K562 (cell line): ENCODE measurements around the gene RESF1.

Experiments
- ATF6 ChIP-seq: sonication (generic); formaldehyde crosslinking; IDR thresholded peaks from 2 replicates; pipeline ENCODE4 v1.4.0; 2020; ENCODE audit warnings: mild to moderate bottlenecking, missing genetic modification reagents
- BCLAF1 ChIP-seq, 2 experiments: fragments of 450-650 bp in 1 of 2; IDR thresholded peaks; 2 replicates each; pipeline ENCODE4 v1.6.1; 2011 to 2017; ENCODE audit warnings: low read depth in 2 of 2, antibody characterized with exemption in 1 of 2, borderline replicate concordance in 1 of 2, low read length in 1 of 2, mild to moderate bottlenecking in 1 of 2, mixed read lengths in 1 of 2; ENCODE audit not compliant: control insufficient read depth in 1 of 2
- CTCF ChIP-seq, 3 experiments: IDR thresholded peaks in 2 of 3; conservative IDR thresholded peaks in 1 of 3; 2 replicates each; pipeline ENCODE4 v1.5.1; 2011 to 2012; ENCODE audit warnings: low read length in 3 of 3, mild to moderate bottlenecking in 3 of 3, control low read depth in 2 of 3, improper control_type of control experiment in 1 of 3, inconsistent platforms in 1 of 3, low read depth in 1 of 3, mixed read lengths in 1 of 3, moderate library complexity in 1 of 3; ENCODE audit not compliant: insufficient read depth in 2 of 3
- FOXJ3 ChIP-seq: sonication (generic); formaldehyde crosslinking; IDR thresholded peaks from 2 replicates; pipeline ENCODE4 v1.4.0; 2020; ENCODE audit warnings: mild to moderate bottlenecking, missing genetic modification reagents
- FOXM1 ChIP-seq, 2 experiments: fragments of 450-650 bp in 1 of 2; sonication (generic) in 1 of 2; formaldehyde crosslinking in 1 of 2; IDR thresholded peaks; 2 replicates each; pipeline versions ENCODE4 v1.6.1 to v1.9.0; 2017 to 2022; ENCODE audit warnings: low read depth in 2 of 2, mild to moderate bottlenecking in 2 of 2, missing genetic modification reagents in 1 of 2, moderate library complexity in 1 of 2
- JUND ChIP-seq, 2 experiments: IDR thresholded peaks; 2 replicates in 1 of 2; 3 replicates in 1 of 2; pipeline ENCODE4 v1.6.1; 2011; ENCODE audit warnings: borderline replicate concordance in 2 of 2, low read depth in 2 of 2, low read length in 2 of 2, improper control_type of control experiment in 1 of 2, missing biosample characterization in 1 of 2, missing genetic modification characterization in 1 of 2, missing genetic modification reagents in 1 of 2
- THRA ChIP-seq: fragments of 450-650 bp; IDR thresholded peaks from 2 replicates; pipeline ENCODE4 v1.6.1; 2017; ENCODE audit warnings: mild to moderate bottlenecking, moderate library complexity

- TF ChIP-seq JUND (IDR thresholded peaks at IDR 0.05; ENCODE audit: borderline replicate concordance, low read depth, low read length), result no peak
- no peak for TF ChIP-seq JUND (tag; IDR thresholded peaks at IDR 0.05; ENCODE audit: borderline replicate concordance, low read depth, low read length)
- no peak for TF ChIP-seq CTCF (IDR thresholded peaks at IDR 0.05 in 2 of 3, conservative IDR thresholded peaks at IDR 0.05 in 1 of 3; ENCODE audit: insufficient read depth in 2 of 3, low read depth in 1 of 3, low read length in 3 of 3)
- no peak for TF ChIP-seq ATF6 (CRISPR knock-in tag)
- no peak for TF ChIP-seq FOXJ3 (CRISPR knock-in tag)
- no peak for TF ChIP-seq FOXM1 (IDR thresholded peaks at IDR 0.05; ENCODE audit: low read depth)
- no peak for TF ChIP-seq FOXM1 (CRISPR knock-in tag; IDR thresholded peaks at IDR 0.05; ENCODE audit: low read depth)
- TF ChIP-seq THRA, result no peak
- no peak for TF ChIP-seq BCLAF1 (IDR thresholded peaks at IDR 0.05; ENCODE audit: borderline replicate concordance in 1 of 2, control insufficient read depth in 1 of 2, low read depth in 2 of 2, low read length in 1 of 2)
Measured at GRCh38 chr12:32002848-32003493, 43.8 kb downstream of the RESF1 start.
